Keratinocyte (primary cell): ENCODE measurements around the gene PCDHGA11.

Experiments
- EZH2 ChIP-seq: IDR thresholded peaks from one replicate; pipeline ENCODE4 v1.6.1; 2012; ENCODE audit warnings: inconsistent platforms, mild to moderate bottlenecking, low read length, moderate library complexity
- TF ChIP-seq, protein P1 (sequence below), 3 experiments: IDR thresholded peaks in 1 of 3; conservative IDR thresholded peaks in 1 of 3; optimal IDR thresholded peaks in 1 of 3; 2 replicates in 2 of 3; 3 replicates in 1 of 3; pipeline versions ENCODE3 to v1.5.1; 2011; ENCODE audit warnings: low read length in 3 of 3, mild to moderate bottlenecking in 3 of 3, moderate library complexity in 2 of 3, control low read depth in 1 of 3, inconsistent platforms in 1 of 3; ENCODE audit not compliant: insufficient read depth in 2 of 3; ENCODE audit errors: extremely low read depth in 1 of 3

DNA sequence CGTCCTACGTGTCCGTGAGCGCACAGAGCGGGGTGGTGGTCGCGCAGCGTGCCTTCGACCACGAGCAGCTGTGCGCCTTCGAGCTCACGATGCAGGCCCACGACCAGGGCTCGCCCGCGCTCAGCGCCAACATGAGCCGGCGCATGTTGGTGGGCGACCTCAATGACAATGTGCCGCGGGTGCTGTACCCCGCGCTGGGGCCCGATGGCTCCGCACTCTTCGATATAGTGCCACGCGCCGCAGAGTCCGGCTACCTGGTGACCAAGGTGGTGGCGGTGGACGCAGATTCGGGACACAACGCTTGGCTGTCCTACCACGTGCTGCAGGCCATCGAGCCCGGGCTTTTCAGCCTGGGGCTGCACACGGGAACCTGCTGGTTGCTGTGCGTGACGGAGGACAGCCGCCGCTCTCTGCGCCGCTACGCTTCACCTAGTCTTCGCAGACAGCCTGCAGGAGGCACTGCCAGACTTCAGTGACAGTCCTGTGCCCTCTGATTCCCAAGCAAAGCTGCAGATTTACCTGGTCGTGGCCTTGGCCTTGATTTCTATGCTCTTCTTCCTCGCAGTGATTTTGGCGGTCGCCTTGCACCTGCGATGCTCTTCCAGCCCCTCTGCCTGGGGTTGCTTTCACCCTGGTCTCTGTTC lies 7.1 kb downstream of the PCDHGA11 start:
- TF ChIP-seq, protein P1, sequence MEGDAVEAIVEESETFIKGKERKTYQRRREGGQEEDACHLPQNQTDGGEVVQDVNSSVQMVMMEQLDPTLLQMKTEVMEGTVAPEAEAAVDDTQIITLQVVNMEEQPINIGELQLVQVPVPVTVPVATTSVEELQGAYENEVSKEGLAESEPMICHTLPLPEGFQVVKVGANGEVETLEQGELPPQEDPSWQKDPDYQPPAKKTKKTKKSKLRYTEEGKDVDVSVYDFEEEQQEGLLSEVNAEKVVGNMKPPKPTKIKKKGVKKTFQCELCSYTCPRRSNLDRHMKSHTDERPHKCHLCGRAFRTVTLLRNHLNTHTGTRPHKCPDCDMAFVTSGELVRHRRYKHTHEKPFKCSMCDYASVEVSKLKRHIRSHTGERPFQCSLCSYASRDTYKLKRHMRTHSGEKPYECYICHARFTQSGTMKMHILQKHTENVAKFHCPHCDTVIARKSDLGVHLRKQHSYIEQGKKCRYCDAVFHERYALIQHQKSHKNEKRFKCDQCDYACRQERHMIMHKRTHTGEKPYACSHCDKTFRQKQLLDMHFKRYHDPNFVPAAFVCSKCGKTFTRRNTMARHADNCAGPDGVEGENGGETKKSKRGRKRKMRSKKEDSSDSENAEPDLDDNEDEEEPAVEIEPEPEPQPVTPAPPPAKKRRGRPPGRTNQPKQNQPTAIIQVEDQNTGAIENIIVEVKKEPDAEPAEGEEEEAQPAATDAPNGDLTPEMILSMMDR (optimal IDR thresholded peaks at IDR 0.05 in 1 of 3, IDR thresholded peaks at IDR 0.05 in 1 of 3, conservative IDR thresholded peaks at IDR 0.05 in 1 of 3; ENCODE audit: extremely low read depth in 1 of 3, insufficient read depth in 2 of 3, low read length in 3 of 3), result no peak
- TF ChIP-seq EZH2, result no peak
